HPDE6-E6E7 (cell line): ENCODE data around the gene VEGFA.

ENCODE experiments used
- DNase-seq: peaks from one replicate; pipeline ENCODE4 v3.0.0; 2011; ENCODE audit warnings: missing footprints; ENCODE audit errors: extremely low spot score

Gene VEGFA

GRCh38 chr6:43738877-43739641 lies 31.0 kb upstream of the VEGFA start:
- DNase-seq, result no peak

GRCh38 chr6:43739642-43740091 lies 30.3 kb upstream of the VEGFA start:
- no peak for DNase-seq

- DNase-seq, result no peak
Measured at GRCh38 chr6:43740321-43740960, 29.6 kb upstream of the VEGFA start.

GRCh38 chr6:43740961-43741764 lies 28.8 kb upstream of the VEGFA start:
- no peak for DNase-seq

- DNase-seq, result no peak
Measured at GRCh38 chr6:43741829-43742228, 28.2 kb upstream of the VEGFA start.

- no peak for DNase-seq
Measured at GRCh38 chr6:43742285-43742684, 27.7 kb upstream of the VEGFA start.

GRCh38 chr6:43742931-43743632 lies 26.9 kb upstream of the VEGFA start:
- no peak for DNase-seq

GRCh38 chr6:43743682-43744381 lies 26.2 kb upstream of the VEGFA start:
- DNase-seq, result no peak

GRCh38 chr6:43744491-43744890 lies 25.5 kb upstream of the VEGFA start:
- no peak for DNase-seq

- no peak for DNase-seq
Measured at GRCh38 chr6:43744931-43745727, 24.9 kb upstream of the VEGFA start.

- no peak for DNase-seq
Measured at GRCh38 chr6:43746071-43746470, 23.9 kb upstream of the VEGFA start.

GRCh38 chr6:43746613-43747102 lies 23.4 kb upstream of the VEGFA start:
- no peak for DNase-seq

GRCh38 chr6:43747784-43748183 lies 22.2 kb upstream of the VEGFA start:
- no peak for DNase-seq

- no peak for DNase-seq
Measured at GRCh38 chr6:43748765-43749164, 21.2 kb upstream of the VEGFA start.

GRCh38 chr6:43749461-43749860 lies 20.6 kb upstream of the VEGFA start:
- DNase-seq, result no peak

- DNase-seq, result no peak
Measured at GRCh38 chr6:43750622-43751021, 19.4 kb upstream of the VEGFA start.

- no peak for DNase-seq
Measured at GRCh38 chr6:43753570-43754183, 16.3 kb upstream of the VEGFA start.

- no peak for DNase-seq
Measured at GRCh38 chr6:43757966-43758616, 11.9 kb upstream of the VEGFA start.

GRCh38 chr6:43758617-43759050 lies 11.4 kb upstream of the VEGFA start:
- no peak for DNase-seq
